OCI-LY7 (cell line): Measurements from ENCODE around the gene CLDN22. TPM values are rescaled to one million over a fixed set of nuclear protein-coding genes. Genes with fewer than 3 reads are reported as not detected.

Source experiments
- BruUV-seq: library from RNA; stranded (reverse); fragments of 400-500 nt; replicated peaks from 2 replicates; lab custom pipeline; 2021; lab: Mats Ljungman, UMichigan
- CTCF ChIA-PET: fragments of 300-600 bp; sonication (Branson Sonifier 250); formaldehyde crosslinking; loops from one replicate; lab custom pipeline; 2022; ENCODE audit warnings: antibody characterized with exemption; ENCODE audit not compliant: unreplicated experiment; lab: Charles Lee
- POLR2A ChIA-PET: fragments of 300-600 bp; sonication (Branson Sonifier 250); formaldehyde crosslinking; loops from one replicate; lab custom pipeline; 2022; ENCODE audit warnings: antibody characterized with exemption; lab: Charles Lee
- DNase-seq: peaks from one replicate; pipeline ENCODE4 v3.0.0-alpha.2; 2015; ENCODE audit warnings: low spot score
- H2AFZ ChIP-seq: fragments of 200-600 bp; sonication (generic), shearing (Covaris generic); 2 replicates; pipeline ENCODE4 v1.6.1; 2014; ENCODE audit warnings: mild to moderate bottlenecking, antibody characterized with exemption, low read length, moderate library complexity
- H3K27ac ChIP-seq: fragments of 200-600 bp; sonication (generic); 2 replicates; pipeline ENCODE4 v1.5.1; 2014; ENCODE audit warnings: mixed run types, low read depth, mild to moderate bottlenecking, moderate library complexity, low read length, inconsistent platforms; ENCODE audit not compliant: poor library complexity, severe bottlenecking
- H3K36me3 ChIP-seq: fragments of 200-600 bp; sonication (generic); 2 replicates; pipeline ENCODE4 v1.6.1; 2014; ENCODE audit warnings: mild to moderate bottlenecking, antibody characterized with exemption, low read length, moderate library complexity, mixed read lengths; ENCODE audit not compliant: insufficient read depth
- H3K4me1 ChIP-seq: fragments of 200-600 bp; sonication (generic); 2 replicates; pipeline ENCODE4 v1.5.1; 2014; ENCODE audit warnings: mild to moderate bottlenecking, low read length; ENCODE audit not compliant: insufficient read depth, poor library complexity, severe bottlenecking
- H3K4me2 ChIP-seq: fragments of 200-600 bp; sonication (generic); 2 replicates; pipeline ENCODE4 v1.6.1; 2014; ENCODE audit warnings: mild to moderate bottlenecking, low read length
- H3K4me3 ChIP-seq: fragments of 200-600 bp; sonication (generic); 2 replicates; pipeline ENCODE4 v1.5.1; 2014; ENCODE audit warnings: mild to moderate bottlenecking, low read depth, low read length; ENCODE audit not compliant: poor library complexity, severe bottlenecking
- H3K79me2 ChIP-seq: fragments of 200-600 bp; sonication (generic); 2 replicates; pipeline ENCODE4 v1.6.1; 2016; ENCODE audit warnings: low read depth, mild to moderate bottlenecking, low read length, moderate library complexity, mixed read lengths; ENCODE audit not compliant: insufficient read depth
- H3K9me2 ChIP-seq: fragments of 200-600 bp; sonication (generic); 2 replicates; pipeline ENCODE4 v1.6.1; 2016; ENCODE audit warnings: mild to moderate bottlenecking, low read length, mixed read lengths; ENCODE audit not compliant: insufficient read depth
- H3K9me3 ChIP-seq: fragments of 200-600 bp; sonication (generic); 2 replicates; pipeline ENCODE4 v1.6.1; 2014; ENCODE audit warnings: mild to moderate bottlenecking, mixed run types, low read length, mixed read lengths
- H4K20me1 ChIP-seq: fragments of 200-600 bp; sonication (generic); 2 replicates; pipeline ENCODE4 v1.6.1; 2014; ENCODE audit warnings: mild to moderate bottlenecking, antibody characterized with exemption, low read length, moderate library complexity, mixed read lengths; ENCODE audit not compliant: insufficient read depth
- EZH2phosphoT487 ChIP-seq: fragments of 200-600 bp; sonication (generic); IDR thresholded peaks from 2 replicates; pipeline ENCODE4 v1.6.1; 2018; ENCODE audit warnings: low read depth, borderline replicate concordance, mild to moderate bottlenecking, mixed run types, antibody characterized with exemption, low read length, moderate library complexity, mixed read lengths
- intact Hi-C: fragments of 100-400 bp; cut with micrococcal nuclease; formaldehyde crosslinking; loops from one replicate; pipeline ENCODE4 v1.10.0; 2022; ENCODE audit not compliant: unreplicated experiment
- total RNA-seq, 2 experiments: library from RNA; depleted of rRNA in 1 of 2; stranded (reverse); fragments of >200 nt in 1 of 2; shearing (Covaris generic) in 1 of 2; gene quantifications; 2 replicates each; pipeline ENCODE4 v1.2.3, GENCODE V29; 2014 to 2022
- TF ChIP-seq, protein P1 (sequence below): fragments of 200-600 bp; sonication (generic); conservative IDR thresholded peaks from 2 replicates; pipeline ENCODE4 v1.5.1; 2014; ENCODE audit warnings: mild to moderate bottlenecking, antibody characterized with exemption, low read length, moderate library complexity, mixed read lengths

Gene CLDN22
- total RNA-seq, 2 experiments from 2014 or later = not detected

DNA sequence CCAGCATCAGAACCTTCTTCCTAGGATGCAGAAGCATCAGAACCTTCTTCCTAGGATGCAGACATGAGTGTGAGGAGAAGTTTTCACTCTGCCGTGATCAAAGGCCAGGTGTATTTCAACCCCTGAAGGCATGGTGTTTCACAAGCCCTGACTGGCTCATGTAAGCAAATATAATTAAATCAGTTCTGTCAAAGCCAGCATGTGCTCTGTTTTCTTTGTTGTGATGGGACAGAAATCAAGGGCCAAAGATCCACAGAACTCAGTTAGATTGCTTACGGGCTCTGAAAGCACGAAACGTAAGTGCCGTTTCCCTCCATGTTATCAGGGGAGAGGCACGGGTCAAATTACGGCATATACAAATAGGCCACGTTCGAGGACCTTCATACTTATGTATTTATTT, 34.1 kb upstream of the CLDN22 start:
- H3K4me3 ChIP-seq = no peak overlapping the region
- ChIA-PET POLR2A (no interaction called here), CTCF (no interaction called here)
- no peaks in the 10 kb centered on the region for H3K79me2 ChIP-seq
- no peaks in the 10 kb centered on the region for H3K4me1 ChIP-seq
- intact Hi-C loops = no loop called here
- H3K4me2 ChIP-seq = no peak overlapping the region
- no peaks in the 10 kb centered on the region for H3K9me3 ChIP-seq
- TF ChIP-seq, protein P1, sequence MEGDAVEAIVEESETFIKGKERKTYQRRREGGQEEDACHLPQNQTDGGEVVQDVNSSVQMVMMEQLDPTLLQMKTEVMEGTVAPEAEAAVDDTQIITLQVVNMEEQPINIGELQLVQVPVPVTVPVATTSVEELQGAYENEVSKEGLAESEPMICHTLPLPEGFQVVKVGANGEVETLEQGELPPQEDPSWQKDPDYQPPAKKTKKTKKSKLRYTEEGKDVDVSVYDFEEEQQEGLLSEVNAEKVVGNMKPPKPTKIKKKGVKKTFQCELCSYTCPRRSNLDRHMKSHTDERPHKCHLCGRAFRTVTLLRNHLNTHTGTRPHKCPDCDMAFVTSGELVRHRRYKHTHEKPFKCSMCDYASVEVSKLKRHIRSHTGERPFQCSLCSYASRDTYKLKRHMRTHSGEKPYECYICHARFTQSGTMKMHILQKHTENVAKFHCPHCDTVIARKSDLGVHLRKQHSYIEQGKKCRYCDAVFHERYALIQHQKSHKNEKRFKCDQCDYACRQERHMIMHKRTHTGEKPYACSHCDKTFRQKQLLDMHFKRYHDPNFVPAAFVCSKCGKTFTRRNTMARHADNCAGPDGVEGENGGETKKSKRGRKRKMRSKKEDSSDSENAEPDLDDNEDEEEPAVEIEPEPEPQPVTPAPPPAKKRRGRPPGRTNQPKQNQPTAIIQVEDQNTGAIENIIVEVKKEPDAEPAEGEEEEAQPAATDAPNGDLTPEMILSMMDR = no peak
- no peak for TF ChIP-seq EZH2phosphoT487
- H4K20me1 ChIP-seq = no peaks in the 10 kb centered on the region
- BruUV-seq = no TSS peak
- H3K36me3 ChIP-seq = no peaks in the 10 kb centered on the region
- H3K27ac ChIP-seq = no peak overlapping the region
- H3K9me2 ChIP-seq = no peaks in the 10 kb centered on the region
- no peak overlapping the region for H2AFZ ChIP-seq
- no peak for DNase-seq

DNA sequence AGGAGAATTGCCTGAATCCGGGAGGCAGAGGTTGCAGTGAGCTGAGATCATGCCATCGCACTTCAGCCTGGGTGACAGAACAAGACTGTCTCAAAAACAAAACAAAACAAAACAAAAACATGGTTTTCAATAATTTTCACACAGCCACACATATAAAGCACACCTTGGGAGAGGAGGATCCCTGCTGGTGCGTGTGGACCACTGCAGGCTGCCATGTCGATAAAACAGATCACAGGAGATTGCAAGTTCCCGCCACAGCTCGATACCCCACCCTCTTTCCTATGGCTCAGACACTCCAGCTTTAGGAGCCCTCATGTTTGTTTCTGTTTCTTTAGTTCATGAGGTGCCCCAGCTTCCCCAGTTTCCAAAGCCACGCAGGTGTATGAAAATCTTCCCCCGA, 33.5 kb upstream of the CLDN22 start:
- intact Hi-C loops = no loop called here
- Histone ChIP-seq H3K4me2 (no peak overlapping the region), H3K27ac (no peak overlapping the region), H3K9me3 (no peaks in the 10 kb centered on the region), H3K36me3 (no peaks in the 10 kb centered on the region), H3K4me1 (no peaks in the 10 kb centered on the region), H4K20me1 (no peaks in the 10 kb centered on the region), H2AFZ (no peak overlapping the region), H3K4me3 (no peak overlapping the region), H3K9me2 (no peaks in the 10 kb centered on the region), H3K79me2 (no peaks in the 10 kb centered on the region)
- no peak for DNase-seq
- BruUV-seq = no TSS peak
- ChIA-PET CTCF (no interaction called here), POLR2A (no interaction called here)
- TF ChIP-seq, protein P1 = no peak
- TF ChIP-seq EZH2phosphoT487 = no peak

DNA sequence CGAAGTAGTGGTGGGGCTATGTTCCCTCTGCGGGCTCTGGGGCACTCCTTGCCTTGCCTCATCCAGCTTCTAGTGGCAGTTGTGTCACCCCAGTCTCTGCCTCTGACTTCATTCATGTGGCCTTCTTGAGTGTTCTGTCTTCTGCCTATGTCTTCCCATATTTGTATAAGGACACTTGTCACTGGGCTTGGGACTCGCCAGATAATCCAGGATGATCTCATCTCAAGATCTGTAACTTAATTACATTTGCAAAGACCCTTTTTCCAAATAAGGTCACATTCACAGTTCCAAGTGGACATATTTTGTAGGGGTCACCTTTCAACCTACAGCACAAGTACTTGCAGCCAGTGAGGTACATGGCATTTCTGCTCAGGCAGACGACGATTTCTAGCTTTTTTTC, 32.5 kb upstream of the CLDN22 start:
- Histone ChIP-seq H3K4me3 (no peak overlapping the region), H3K9me2 (no peaks in the 10 kb centered on the region), H3K27ac (no peak overlapping the region), H3K9me3 (no peaks in the 10 kb centered on the region), H4K20me1 (no peaks in the 10 kb centered on the region), H3K36me3 (no peaks in the 10 kb centered on the region), H3K4me1 (no peaks in the 10 kb centered on the region), H3K79me2 (no peaks in the 10 kb centered on the region), H2AFZ (no peak overlapping the region), H3K4me2 (no peak overlapping the region)
- no peak for DNase-seq
- TF ChIP-seq, protein P1 = no peak
- no peak for TF ChIP-seq EZH2phosphoT487
- intact Hi-C loops = no loop called here
- ChIA-PET POLR2A (interaction anchor here (2.0 kb wide), 1 partner anchor 9 kb away, joined by 4 read pairs; no protein-coding TSS in a partner anchor), CTCF (no interaction called here)
- BruUV-seq = no TSS peak
